Coronary artery (tissue), 2 donors: ENCODE measurements around the gene ENOX1.

Source experiments
- DNase-seq: peaks from one replicate; pipeline ENCODE4 v3.0.0-alpha.2; 2017; ENCODE audit warnings: low spot score
- H3K27ac ChIP-seq, 2 donors: fragments of 200-600 bp; sonication (generic); one replicate each; pipeline ENCODE4 v1.5.1; 2016 to 2019
- H3K4me3 ChIP-seq: fragments of 200-600 bp; sonication (generic); 2 replicates; pipeline ENCODE4 v1.5.1; 2016; ENCODE audit warnings: mild to moderate bottlenecking, moderate library complexity
- TF ChIP-seq, protein P1 (sequence below): fragments of 200-600 bp; sonication (generic); IDR thresholded peaks from one replicate; pipeline ENCODE4 v1.5.1; 2019; ENCODE audit warnings: antibody characterized with exemption

ENOX1 gene

DNA sequence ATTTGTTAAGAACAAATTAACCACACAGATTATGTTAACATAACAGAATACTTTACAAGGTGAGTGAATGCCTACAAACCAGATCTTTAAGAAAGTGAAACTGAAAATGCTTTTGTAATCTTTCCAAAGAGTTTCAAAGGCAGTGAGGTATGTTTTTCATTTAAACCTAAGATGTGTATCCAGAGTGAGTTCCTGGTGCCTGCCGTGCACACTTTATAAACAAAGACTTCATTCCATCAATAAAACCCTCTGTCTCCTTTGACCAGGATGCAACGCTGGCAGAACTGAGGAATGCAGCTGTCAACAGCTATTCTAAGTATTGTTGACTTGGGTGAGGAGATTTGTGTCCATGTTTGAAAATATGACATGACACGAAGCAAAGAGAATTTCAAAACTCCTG is 418.8 kb downstream of the ENOX1 start:
- no peak overlapping the region for H3K27ac ChIP-seq

DNA sequence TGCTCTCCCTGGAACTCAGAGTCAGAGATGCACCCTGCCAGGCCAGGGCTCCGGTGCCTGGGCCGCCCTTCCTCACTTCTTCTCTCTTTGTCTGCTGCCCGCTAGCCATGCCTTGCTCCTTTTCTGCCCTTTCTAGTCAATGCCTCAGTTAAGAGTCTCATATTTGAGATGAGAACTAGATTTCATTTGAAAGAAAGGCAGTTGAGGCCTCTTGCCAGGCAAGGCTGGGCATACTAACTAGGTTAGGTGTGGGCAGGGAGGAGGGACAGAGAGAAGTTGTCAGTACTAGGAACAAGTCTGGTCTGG is 421.8 kb downstream of the ENOX1 start:
- no peak overlapping the region for H3K4me3 ChIP-seq
- TF ChIP-seq, protein P1, sequence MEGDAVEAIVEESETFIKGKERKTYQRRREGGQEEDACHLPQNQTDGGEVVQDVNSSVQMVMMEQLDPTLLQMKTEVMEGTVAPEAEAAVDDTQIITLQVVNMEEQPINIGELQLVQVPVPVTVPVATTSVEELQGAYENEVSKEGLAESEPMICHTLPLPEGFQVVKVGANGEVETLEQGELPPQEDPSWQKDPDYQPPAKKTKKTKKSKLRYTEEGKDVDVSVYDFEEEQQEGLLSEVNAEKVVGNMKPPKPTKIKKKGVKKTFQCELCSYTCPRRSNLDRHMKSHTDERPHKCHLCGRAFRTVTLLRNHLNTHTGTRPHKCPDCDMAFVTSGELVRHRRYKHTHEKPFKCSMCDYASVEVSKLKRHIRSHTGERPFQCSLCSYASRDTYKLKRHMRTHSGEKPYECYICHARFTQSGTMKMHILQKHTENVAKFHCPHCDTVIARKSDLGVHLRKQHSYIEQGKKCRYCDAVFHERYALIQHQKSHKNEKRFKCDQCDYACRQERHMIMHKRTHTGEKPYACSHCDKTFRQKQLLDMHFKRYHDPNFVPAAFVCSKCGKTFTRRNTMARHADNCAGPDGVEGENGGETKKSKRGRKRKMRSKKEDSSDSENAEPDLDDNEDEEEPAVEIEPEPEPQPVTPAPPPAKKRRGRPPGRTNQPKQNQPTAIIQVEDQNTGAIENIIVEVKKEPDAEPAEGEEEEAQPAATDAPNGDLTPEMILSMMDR = no peak
- no peak overlapping the region for H3K27ac ChIP-seq
- DNase-seq = no peak

More for the DNA sequence above, 418.8 kb downstream of the ENOX1 start:
- TF ChIP-seq, protein P1 = no peak
- peak overlapping the region; percentile 12 for H3K4me3 ChIP-seq
- no peak for DNase-seq

- DNase-seq = no peak
- TF ChIP-seq, protein P1 = no peak
- peak overlapping the region; percentile 25 for H3K4me3 ChIP-seq
- H3K27ac ChIP-seq = no peak overlapping the region
Observed at GRCh38 chr13:43364210-43365038, 422.3 kb downstream of the ENOX1 start.

- Histone ChIP-seq H3K27ac (no peak overlapping the region), H3K4me3 (no peak overlapping the region)
- TF ChIP-seq, protein P1 = no peak
- no peak for DNase-seq
Observed at GRCh38 chr13:43363156-43363953, 423.4 kb downstream of the ENOX1 start.

- no peak for DNase-seq
- Histone ChIP-seq H3K27ac (no peak overlapping the region), H3K4me3 (no peak overlapping the region)
- TF ChIP-seq, protein P1 = no peak
Observed at GRCh38 chr13:43362556-43362955, 424.2 kb downstream of the ENOX1 start.

DNA sequence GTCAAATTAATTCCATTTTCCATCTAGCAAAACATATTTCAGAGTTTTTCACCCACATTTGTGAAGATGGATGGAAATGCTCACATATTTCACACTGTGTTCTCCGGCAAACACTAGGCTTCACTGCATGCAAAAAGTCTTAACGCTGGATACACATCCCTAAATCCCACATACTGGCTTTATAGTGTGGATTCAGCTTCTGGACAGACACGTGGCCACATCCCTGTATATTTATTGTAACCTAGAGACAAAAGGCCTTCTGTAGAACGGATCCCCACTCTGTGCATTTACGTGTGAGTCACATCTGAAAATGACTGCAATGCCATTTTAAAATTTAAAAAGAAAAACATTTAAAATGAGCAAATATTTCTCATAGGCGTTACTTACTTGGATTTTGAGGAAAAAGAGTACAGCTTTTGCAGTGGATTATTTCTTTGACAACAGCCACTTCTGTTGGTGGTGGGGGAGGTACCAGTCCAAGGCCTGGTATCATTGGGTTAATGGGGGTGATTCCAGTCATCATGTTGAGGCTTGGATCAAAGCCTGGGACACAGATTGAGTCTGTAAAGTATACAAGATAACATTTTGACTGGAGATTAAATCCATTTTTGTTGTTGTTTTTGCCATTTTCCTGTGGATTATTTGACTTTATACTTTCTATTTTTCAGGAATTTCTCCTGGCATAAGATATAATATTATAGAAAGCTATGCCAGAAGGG is 425.7 kb downstream of the ENOX1 start:
- TF ChIP-seq, protein P1 = no peak
- H3K4me3 ChIP-seq = no peak overlapping the region
- no peak for DNase-seq
- H3K27ac ChIP-seq = no peak overlapping the region
